H1 (cell line): ENCODE results near the gene ZNF768. TPM values are rescaled to one million over a fixed set of nuclear protein-coding genes. Genes with fewer than 3 reads are reported as not detected.

ENCODE experiments used
- CTCF ChIA-PET: fragments of 300-600 bp; sonication (Branson Sonifier 250); formaldehyde crosslinking; loops from one replicate; lab custom pipeline; 2021; ENCODE audit not compliant: partially characterized antibody; lab: Charles Lee
- POLR2A ChIA-PET: fragments of 300-600 bp; sonication (Branson Sonifier 250); formaldehyde crosslinking; loops from one replicate; lab custom pipeline; 2021; ENCODE audit warnings: inconsistent platforms; ENCODE audit not compliant: partially characterized antibody; lab: Charles Lee
- DNase-seq, 2 experiments: peaks; one replicate each; pipeline versions ENCODE4 v3.0.0 to v3.0.0-alpha.2; 2010 to 2022; ENCODE audit warnings: low spot score in 2 of 2, low read depth in 1 of 2, mixed read lengths in 1 of 2
- FAIRE-seq: peaks from 2 replicates; lab custom pipeline; 2011; peaks lifted over from hg19 to GRCh38; lab: Jason Lieb, UNC
- H2AFZ ChIP-seq: 2 replicates; pipeline ENCODE4 v1.8.1; 2012; ENCODE audit warnings: low read length, inconsistent platforms
- H2AK5ac ChIP-seq: 2 replicates; pipeline ENCODE4 v1.6.1; 2013; ENCODE audit warnings: low read depth, low read length
- H2BK120ac ChIP-seq: replicated peaks from 2 replicates; pipeline ENCODE3; 2013; ENCODE audit warnings: low read depth, low read length, inconsistent platforms
- H2BK12ac ChIP-seq: 2 replicates; pipeline ENCODE4 v1.6.1; 2013; ENCODE audit warnings: low read depth, low read length
- H2BK15ac ChIP-seq: 2 replicates; pipeline ENCODE4 v1.6.1; 2013; ENCODE audit warnings: low read length
- H2BK20ac ChIP-seq: 2 replicates; pipeline ENCODE4 v1.6.1; 2013; ENCODE audit warnings: low read length
- H2BK5ac ChIP-seq: 2 replicates; pipeline ENCODE4 v1.6.1; 2013; ENCODE audit warnings: low read depth, low read length
- H3K14ac ChIP-seq: 2 replicates; pipeline ENCODE4 v1.6.1; 2013; ENCODE audit warnings: inconsistent platforms; ENCODE audit not compliant: insufficient read length
- H3K18ac ChIP-seq: 2 replicates; pipeline ENCODE4 v1.6.1; 2013; ENCODE audit warnings: low read length; ENCODE audit errors: extremely low read depth
- H3K23ac ChIP-seq: 2 replicates; pipeline ENCODE4 v1.6.1; 2013; ENCODE audit warnings: inconsistent platforms; ENCODE audit not compliant: insufficient read length
- H3K23me2 ChIP-seq: 2 replicates; pipeline ENCODE4 v1.6.1; 2013; ENCODE audit warnings: low read depth, low read length
- H3K27ac ChIP-seq: 2 replicates; pipeline ENCODE4 v1.6.1; 2011; ENCODE audit warnings: low read depth, low read length, inconsistent platforms
- H3K27me3 ChIP-seq, 4 experiments: replicated peaks in 1 of 4; 1 replicate in 1 of 4; 2 replicates in 3 of 4; pipeline versions ENCODE4 v1.6.1 to v1.8.1; 2011 to 2013; ENCODE audit warnings: low read length in 3 of 4, mild to moderate bottlenecking in 3 of 4, inconsistent platforms in 2 of 4, mixed read lengths in 2 of 4, moderate library complexity in 1 of 4; ENCODE audit not compliant: control insufficient read depth in 3 of 4, insufficient read depth in 3 of 4; ENCODE audit errors: extremely low read depth in 1 of 4
- H3K36me3 ChIP-seq, 4 experiments: 2 replicates each; pipeline versions ENCODE4 v1.6.1 to v1.8.1; 2011 to 2013; ENCODE audit warnings: mild to moderate bottlenecking in 4 of 4, low read length in 3 of 4, moderate library complexity in 2 of 4, control low read depth in 1 of 4, inconsistent platforms in 1 of 4; ENCODE audit not compliant: insufficient read depth in 4 of 4, control insufficient read depth in 2 of 4
- H3K4ac ChIP-seq: replicated peaks from 2 replicates; pipeline ENCODE3; 2013; ENCODE audit warnings: low read length, low read depth, mixed read lengths, inconsistent platforms; ENCODE audit not compliant: insufficient read length
- H3K4me1 ChIP-seq, 4 experiments: replicated peaks in 1 of 4; 1 replicate in 1 of 4; 2 replicates in 3 of 4; pipeline versions ENCODE4 v1.6.1 to v1.8.1; 2011 to 2013; ENCODE audit warnings: low read length in 3 of 4, inconsistent platforms in 2 of 4, mixed read lengths in 1 of 4; ENCODE audit not compliant: insufficient read depth in 4 of 4, control insufficient read depth in 3 of 4
- H3K4me2 ChIP-seq, 2 experiments: 2 replicates each; pipeline versions ENCODE4 v1.6.1 to v1.8.1; 2011 to 2013; ENCODE audit warnings: low read depth in 2 of 2, low read length in 2 of 2, control low read depth in 1 of 2, inconsistent platforms in 1 of 2, mild to moderate bottlenecking in 1 of 2; ENCODE audit not compliant: insufficient read depth in 1 of 2
- H3K4me3 ChIP-seq, 4 experiments: fragments of 200-600, 300-600 bp in 1 of 4; sonication (generic), shearing (Covaris generic), sonication (Bioruptor Twin) in 1 of 4; 2 replicates each; pipeline versions ENCODE4 v1.5.1 to v1.8.1; 2011 to 2016; ENCODE audit warnings: low read length in 4 of 4, low read depth in 3 of 4, control low read depth in 2 of 4, inconsistent platforms in 2 of 4, mild to moderate bottlenecking in 2 of 4, mixed read lengths in 1 of 4, moderate library complexity in 1 of 4; ENCODE audit not compliant: insufficient read depth in 2 of 4; ENCODE audit errors: extremely low read depth in 1 of 4
- H3K56ac ChIP-seq: replicated peaks from 2 replicates; pipeline ENCODE3; 2013; ENCODE audit warnings: low read depth, mild to moderate bottlenecking, mixed read lengths, low read length, inconsistent platforms; ENCODE audit not compliant: insufficient read length
- H3K79me1 ChIP-seq: 2 replicates; pipeline ENCODE4 v1.6.1; 2013; ENCODE audit warnings: low read depth, low read length, control low read depth
- H3K79me2 ChIP-seq, 2 experiments: 2 replicates each; pipeline versions ENCODE4 v1.6.1 to v1.8.1; 2012 to 2013; ENCODE audit warnings: low read length in 2 of 2, mild to moderate bottlenecking in 2 of 2, inconsistent platforms in 1 of 2; ENCODE audit not compliant: insufficient read depth in 2 of 2, control insufficient read depth in 1 of 2
- H3K9ac ChIP-seq, 4 experiments: replicated peaks in 1 of 4; 1 replicate in 1 of 4; 2 replicates in 3 of 4; pipeline versions ENCODE4 v1.6.1 to v1.8.1; 2011 to 2013; ENCODE audit warnings: low read depth in 3 of 4, low read length in 3 of 4, control low read depth in 2 of 4, mild to moderate bottlenecking in 2 of 4, moderate library complexity in 2 of 4, inconsistent platforms in 1 of 4; ENCODE audit errors: extremely low read depth in 1 of 4
- H3K9me3 ChIP-seq, 2 experiments: 2 replicates each; pipeline versions ENCODE4 v1.6.1 to v1.8.1; 2012 to 2013; ENCODE audit warnings: mild to moderate bottlenecking in 2 of 2, moderate library complexity in 2 of 2, control low read depth in 1 of 2, inconsistent platforms in 1 of 2, low read depth in 1 of 2, low read length in 1 of 2, mixed read lengths in 1 of 2; ENCODE audit not compliant: insufficient read depth in 2 of 2
- H4K20me1 ChIP-seq, 2 experiments: replicated peaks in 1 of 2; 2 replicates each; pipeline versions ENCODE3 to v1.8.1; 2011 to 2013; ENCODE audit warnings: inconsistent platforms in 2 of 2, low read length in 2 of 2, mild to moderate bottlenecking in 1 of 2; ENCODE audit not compliant: insufficient read depth in 2 of 2, control insufficient read depth in 1 of 2
- H4K5ac ChIP-seq: 2 replicates; pipeline ENCODE4 v1.6.1; 2013; ENCODE audit warnings: low read length, low read depth, mixed read lengths, inconsistent platforms; ENCODE audit not compliant: insufficient read length
- H4K8ac ChIP-seq: 2 replicates; pipeline ENCODE4 v1.8.0; 2013; ENCODE audit warnings: mild to moderate bottlenecking, moderate library complexity, low read length, inconsistent platforms; ENCODE audit not compliant: insufficient read depth; ENCODE audit errors: extremely low read depth
- H4K91ac ChIP-seq: replicated peaks from 2 replicates; pipeline ENCODE3; 2013; ENCODE audit warnings: low read length, mixed read lengths, inconsistent platforms; ENCODE audit not compliant: insufficient read length
- ASH2L ChIP-seq: fragments of 200-600, 300-600 bp; sonication (generic); IDR thresholded peaks from one replicate; pipeline ENCODE4 v1.7.1; 2017; ENCODE audit warnings: low read length
- BACH1 ChIP-seq: IDR thresholded peaks from 2 replicates; pipeline ENCODE4 v1.6.1; 2012; ENCODE audit warnings: low read length, improper control_type of control experiment
- BRCA1 ChIP-seq: IDR thresholded peaks from 2 replicates; pipeline ENCODE4 v1.6.1; 2012; ENCODE audit warnings: low read depth, low read length, improper control_type of control experiment
- CHD1 ChIP-seq: IDR thresholded peaks from 2 replicates; pipeline ENCODE4 v1.6.1; 2012; ENCODE audit warnings: low read depth, low read length, improper control_type of control experiment
- CREB1 ChIP-seq: IDR thresholded peaks from 2 replicates; pipeline ENCODE4 v1.6.1; 2012; ENCODE audit warnings: inconsistent platforms
- GABPA ChIP-seq: IDR thresholded peaks from 2 replicates; pipeline ENCODE4 v1.6.1; 2011; ENCODE audit warnings: mild to moderate bottlenecking, low read length, moderate library complexity, borderline replicate concordance; ENCODE audit not compliant: insufficient read depth
- KDM4A ChIP-seq: IDR thresholded peaks from one replicate; pipeline ENCODE4 v1.7.1; 2012; ENCODE audit warnings: low read depth, mild to moderate bottlenecking, moderate library complexity, low read length, inconsistent platforms; ENCODE audit not compliant: severe bottlenecking
- SAP30 ChIP-seq: fragments of 300-600 bp; sonication (generic); IDR thresholded peaks from 2 replicates; pipeline ENCODE4 v1.7.1; 2012; ENCODE audit warnings: low read length, moderate library complexity, mild to moderate bottlenecking, inconsistent platforms; ENCODE audit not compliant: insufficient read depth, insufficient replicate concordance
- SP4 ChIP-seq: IDR thresholded peaks from 2 replicates; pipeline ENCODE4 v1.6.1; 2012; ENCODE audit warnings: low read length, inconsistent platforms
- TEAD4 ChIP-seq: IDR thresholded peaks from 2 replicates; pipeline ENCODE4 v1.6.1; 2012; ENCODE audit warnings: low read depth, low read length, inconsistent platforms, mixed read lengths
- WGBS, 2 experiments: shearing (Covaris generic) in 1 of 2; methylation state at CpG; one replicate each; pipeline versions ENCODE4 v1.1.6 to v1.1.7; 2013 to 2015; ENCODE audit warnings: low lambda C conversion rate in 2 of 2, mixed read lengths in 2 of 2, inconsistent platforms in 1 of 2, low coverage in 1 of 2, missing lambda C conversion rate in 1 of 2; ENCODE audit not compliant: insufficient replicate concordance in 2 of 2, insufficient coverage in 1 of 2, insufficient read length in 1 of 2; ENCODE audit errors: extremely low coverage in 1 of 2, missing lambda C conversion rate in 1 of 2; 5-methylcytosine and 5-hydroxymethylcytosine counted together
- polyA plus RNA-seq, 7 experiments: library from polyadenylated mRNA; depleted of rRNA in 3 of 7; stranded (reverse) in 5 of 7; unstranded in 2 of 7; fragments of >200 nt in 5 of 7; fragments of 200-250 nt in 2 of 7; gene quantifications; 1 replicate in 5 of 7; 2 replicates in 1 of 7; 4 replicates in 1 of 7; pipeline versions ENCODE4 v1.2.1 to v1.2.3, GENCODE V29; 2011 to 2013; ENCODE audit warnings: missing spikeins in 2 of 7, mixed read lengths in 2 of 7
- total RNA-seq: library from RNA; stranded (reverse); fragmentation: NEBNext Ultra II Directional; extraction: Animal tissue kit (Norgen Biotek cat#: 25700); gene quantifications from 2 replicates; pipeline ENCODE4 v1.2.1, GENCODE V29; 2021

The ZNF768 gene
- total and polyA plus RNA-seq, 2 of the 8 experiments (the other 6 are each of a cell fraction or from before 2014, with no cell fraction given) = 36.1 to 47.7 TPM

GRCh38 chr16:30541502-30542329, 15.3 kb upstream of the ZNF768 start:
- TF ChIP-seq GABPA (no peak), TEAD4 (0 out of 2 replicates have a peak, but pooled peaks have one; percentile 46), CHD1 (no peak), CREB1 (no peak), SAP30 (no peak), KDM4A (no peak), BRCA1 (no peak), SP4 (no peak), ASH2L (peak; percentile 93), BACH1 (no peak)
- Histone ChIP-seq H3K27me3 (no peaks in the 10 kb centered on the region), H3K79me1 (no peaks in the 10 kb centered on the region), H3K23me2 (peaks cover 2% of the 10 kb centered on the region; the same call in 1 of the 2 replicates), H4K8ac (no peak overlapping the region), H3K36me3 (no peaks in the 10 kb centered on the region), H2AK5ac (no peak overlapping the region), H4K91ac (no peak overlapping the region), H3K56ac (no peak overlapping the region), H4K5ac (no peak overlapping the region), H3K27ac (0 out of 2 replicates have a peak overlapping the region, but pooled peaks have one; percentile 31), H3K4ac (no peak overlapping the region), H3K9me3 (no peaks in the 10 kb centered on the region), H3K4me3 (peak overlapping the region in 1 of 4 experiments; percentile 30; a peak in 2 of 8 replicates), H3K79me2 (no peaks in the 10 kb centered on the region; a peak in 1 of 4 replicates), H2BK12ac (peak overlapping the region; percentile 35; the same call in 1 of the 2 replicates), H3K23ac (no peak overlapping the region), H4K20me1 (no peaks in the 10 kb centered on the region), H2AFZ (no peak overlapping the region), H3K18ac (peak overlapping the region; percentile 24; the same call in 1 of the 2 replicates), H3K9ac (no peak overlapping the region), H2BK5ac (peak overlapping the region; percentile 49; the same call in 1 of the 2 replicates), H3K4me2 (peak overlapping the region; percentile 40 to 89), H2BK15ac (no peak overlapping the region), H2BK20ac (peak overlapping the region; percentile 35; the same call in 1 of the 2 replicates), H3K14ac (no peak overlapping the region), H2BK120ac (no peak overlapping the region), H3K4me1 (peaks cover 5 to 22% (median 19%) of the 10 kb centered on the region in 4 experiments)
- POLR2A ChIA-PET = interaction anchor here (0.7 to 3.5 kb wide), 11 partner anchors 9 to 95 kb away, joined by 3 to 22 read pairs (median 4); partner anchors contain the start of genes ZNF688, ZNF689, ZNF764 and ZNF768
- no peak for FAIRE-seq
- DNase-seq = no peak
- 29% methylated on average over 10 of the region's 10 CpGs; no CpG with 5 or more reads in 1 of the 2 experiments for WGBS, 2 experiments
- CTCF ChIA-PET = interaction anchor here (0.6 to 2.5 kb wide), 9 partner anchors 12 to 111 kb away, joined by 3 to 10 read pairs (median 4); partner anchors contain the start of genes DCTPP1 and ZNF764
